OCI-LY1 (cell line): ENCODE data around the gene METRN.

Experiments used
- CTCF ChIP-seq: fragments of 200-600 bp; sonication (generic), shearing (Covaris generic); IDR thresholded peaks from 2 replicates; pipeline ENCODE4 v1.5.1; 2017; ENCODE audit warnings: mild to moderate bottlenecking, antibody characterized with exemption, low read length, moderate library complexity, mixed read lengths
- EZH2 ChIP-seq: fragments of 200-600 bp; sonication (generic), shearing (Covaris generic); IDR thresholded peaks from 2 replicates; pipeline ENCODE4 v1.8.0; 2017; ENCODE audit warnings: borderline replicate concordance, mixed run types, mild to moderate bottlenecking, antibody characterized with exemption, low read length, moderate library complexity, mixed read lengths

- no peak for TF ChIP-seq CTCF
- TF ChIP-seq EZH2: no peak
Observed at GRCh38 chr16:752007-752312, 37.0 kb downstream of the METRN start.
